Measurements from ENCODE around the gene STIM1. TPM values are rescaled to one million over a fixed set of nuclear protein-coding genes. Genes with fewer than 3 reads are reported as not detected.
A peak's percentile ranks its signal among the peaks of the same experiment; 100 is the strongest.
"Not testable (repeated sequence)": the region's sequence is repeated elsewhere in the genome, so short reads cannot be mapped to it uniquely, and the experiment has no call there.

The STIM1 gene
- polyA plus RNA-seq, 3 donors: 35.1 to 39.6 (median 36.6) TPM

- peak in 7 of 11 donors; percentile 64 to 78 (median 72) for DNase-seq (ENCODE audit: extremely low read depth in 1 of 11, low read depth in 9 of 11, low spot score in 4 of 11)
Observed at GRCh38 chr11:3841426-3842350, 13.8 kb upstream of the STIM1 start.

DNA sequence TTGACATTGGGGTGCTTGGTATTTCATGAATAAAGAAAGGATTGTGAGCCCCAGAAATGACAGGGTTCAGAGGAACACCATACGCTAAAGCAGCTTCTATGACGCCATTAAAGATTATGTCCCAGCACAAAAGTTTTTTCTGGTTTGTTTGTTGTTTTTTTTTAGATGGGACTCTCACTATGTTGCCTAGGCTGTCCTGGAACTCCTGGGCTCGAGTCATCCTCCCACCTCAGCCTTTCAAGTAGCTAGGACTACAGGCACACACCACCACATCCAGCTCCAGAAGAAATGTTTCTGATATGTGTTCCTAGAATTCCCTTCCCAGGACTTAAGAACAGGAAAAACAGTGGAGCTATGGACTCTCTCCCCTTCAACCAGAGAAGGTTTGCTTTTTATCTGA lies 12.1 kb upstream of the STIM1 start:
- no peak for DNase-seq (ENCODE audit: extremely low read depth in 1 of 11, low read depth in 9 of 11, low spot score in 4 of 11)

DNA sequence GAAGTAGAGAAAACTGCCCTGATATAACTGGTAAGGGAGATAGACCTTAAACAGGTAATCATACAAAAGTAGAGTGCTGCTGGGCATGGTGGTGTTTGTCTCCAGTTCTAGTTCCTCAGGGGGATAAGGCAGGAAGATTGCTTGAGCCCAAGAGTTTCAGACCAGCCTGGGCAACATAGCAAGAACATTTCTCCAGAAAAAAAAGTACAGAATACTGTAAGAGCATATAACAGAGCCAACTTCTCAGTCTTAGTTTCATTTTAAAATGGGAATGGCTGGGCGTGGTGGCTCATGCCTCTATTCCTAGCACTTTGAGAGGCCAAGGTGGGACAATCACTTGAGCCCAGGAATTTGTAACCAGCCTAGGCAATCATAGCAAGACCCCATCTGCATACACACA lies 10.2 kb upstream of the STIM1 start:
- DNase-seq (ENCODE audit: extremely low read depth in 1 of 11, low read depth in 9 of 11, low spot score in 4 of 11): no peak

GRCh38 chr11:3845670-3846069 lies 9.8 kb upstream of the STIM1 start:
- DNase-seq (ENCODE audit: extremely low read depth in 1 of 11, low read depth in 9 of 11, low spot score in 4 of 11): no peak

DNA sequence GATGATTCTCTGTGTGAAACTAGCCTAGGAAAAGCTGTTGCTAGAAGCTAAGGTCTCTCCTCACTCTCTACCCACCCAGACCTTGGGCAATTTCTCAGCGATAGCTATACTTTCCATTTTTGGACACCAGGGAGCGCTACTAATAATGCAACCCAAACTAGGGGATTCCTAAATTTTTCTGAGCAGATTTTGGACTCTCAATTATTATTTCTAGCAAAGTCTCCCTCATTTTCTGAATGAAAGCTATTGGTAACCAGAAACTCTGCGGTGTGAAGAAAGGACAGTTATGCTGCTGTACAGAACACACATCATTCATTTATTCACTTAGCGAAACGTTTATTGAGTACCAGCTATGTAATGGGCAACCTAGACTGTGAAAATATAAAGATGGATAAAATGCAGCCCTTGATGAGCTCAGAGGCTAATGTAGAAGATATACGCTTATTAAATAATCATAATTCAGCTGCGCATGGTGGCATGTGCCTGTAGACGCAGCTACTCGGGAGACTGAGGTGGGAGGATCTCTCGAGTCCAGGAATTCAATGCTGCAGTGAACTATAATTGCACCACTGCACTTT lies 6.1 kb upstream of the STIM1 start:
- peak in 1 of 11 donors; percentile 39 for DNase-seq (ENCODE audit: extremely low read depth in 1 of 11, low read depth in 9 of 11, low spot score in 4 of 11)

DNA sequence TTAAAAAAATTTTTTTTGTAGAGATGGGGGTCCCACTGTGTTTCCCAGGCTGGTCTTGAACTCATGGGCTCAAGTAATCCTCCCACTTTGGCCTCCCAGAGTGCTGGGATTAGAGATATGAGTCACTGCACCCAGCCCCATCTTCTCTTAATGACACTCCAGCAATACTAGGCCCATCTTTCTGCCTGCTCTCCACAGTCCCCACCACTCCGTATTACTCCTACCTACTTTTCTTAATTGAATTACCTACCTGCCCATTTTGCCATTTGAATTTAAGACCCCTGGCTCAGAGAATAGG lies 2.0 kb upstream of the STIM1 start:
- DNase-seq (ENCODE audit: extremely low read depth in 1 of 11, low read depth in 9 of 11, low spot score in 4 of 11): no peak

DNA sequence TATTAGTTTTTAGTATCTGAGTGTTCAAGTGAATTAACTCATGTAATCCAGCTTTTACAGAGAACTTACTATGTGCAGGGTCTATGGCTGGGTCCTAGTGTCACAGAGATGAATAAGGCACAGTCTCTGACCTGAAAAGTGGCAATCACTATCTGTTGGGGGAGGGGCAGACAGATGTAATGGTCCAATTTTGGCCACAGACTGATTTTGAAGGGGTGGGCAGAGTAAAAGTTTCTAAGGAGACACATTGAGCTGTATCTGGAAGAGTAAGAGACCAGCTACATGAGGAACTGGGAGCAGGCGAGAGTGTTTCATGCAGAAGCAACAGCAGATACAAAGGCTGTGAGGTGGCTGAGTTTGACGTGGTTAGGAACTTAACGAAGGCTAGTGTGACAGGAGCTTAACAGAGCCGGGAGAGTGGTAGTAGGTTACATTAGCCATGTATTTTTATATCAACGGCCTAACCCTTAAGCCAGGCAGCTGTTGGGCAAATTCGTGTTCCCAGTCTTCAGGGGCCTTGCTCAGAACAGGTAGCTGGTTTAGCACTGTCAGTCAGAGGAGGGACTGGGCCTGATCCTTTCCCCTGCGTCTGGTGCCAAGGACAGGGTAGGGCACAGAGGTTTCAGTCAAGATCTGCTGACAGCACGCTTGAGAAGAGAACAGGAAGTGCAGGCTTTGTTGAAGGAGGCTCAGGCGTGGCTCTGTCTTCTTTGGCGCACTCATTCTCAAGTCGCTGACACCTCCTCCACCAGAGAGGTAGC lies 1.4 kb upstream of the STIM1 start:
- DNase-seq (ENCODE audit: extremely low read depth in 1 of 11, low read depth in 9 of 11, low spot score in 4 of 11): no peak

- no peak for DNase-seq (ENCODE audit: extremely low read depth in 1 of 11, low read depth in 9 of 11, low spot score in 4 of 11)
Observed at GRCh38 chr11:3854660-3854976, 846 bp upstream of the STIM1 start.

GRCh38 chr11:3855808-3856491 lies 486 bp downstream of the STIM1 start:
- DNase-seq (ENCODE audit: extremely low read depth in 1 of 11, low read depth in 9 of 11, low spot score in 4 of 11): no peak

- DNase-seq (ENCODE audit: extremely low read depth in 1 of 11, low read depth in 9 of 11, low spot score in 4 of 11): no peak
Observed at GRCh38 chr11:3856856-3857553, 1.5 kb downstream of the STIM1 start.

- no peak for DNase-seq (ENCODE audit: extremely low read depth in 1 of 11, low read depth in 9 of 11, low spot score in 4 of 11)
Observed at GRCh38 chr11:3857628-3858027, 2.2 kb downstream of the STIM1 start.

DNA sequence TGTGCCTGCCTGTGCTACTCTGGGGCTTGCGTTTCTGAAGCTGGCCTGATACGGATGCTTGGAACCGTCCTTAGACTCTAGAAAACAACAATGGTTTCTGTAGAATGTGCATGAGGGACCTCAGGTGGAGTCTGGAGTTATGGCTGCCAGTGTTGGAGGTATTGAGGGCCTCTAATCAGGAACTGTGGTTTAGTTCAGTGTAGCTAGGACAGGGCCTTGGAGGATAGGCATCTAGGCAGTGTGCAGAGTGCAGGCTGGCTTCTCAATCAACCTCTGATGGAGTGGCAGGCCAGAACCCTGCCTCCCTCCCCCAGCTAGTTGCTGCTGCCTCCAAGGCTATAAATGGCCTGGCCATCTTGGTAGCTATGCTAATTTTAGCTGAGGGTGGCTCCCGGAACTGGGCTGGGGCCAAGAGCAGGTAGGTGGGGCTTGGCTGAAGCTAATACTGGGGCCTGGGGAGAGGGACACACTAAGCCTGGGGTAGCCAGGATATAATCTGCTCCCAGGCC lies 4.0 kb downstream of the STIM1 start:
- DNase-seq (ENCODE audit: extremely low read depth in 1 of 11, low read depth in 9 of 11, low spot score in 4 of 11): no peak

- no peak for DNase-seq (ENCODE audit: extremely low read depth in 1 of 11, low read depth in 9 of 11, low spot score in 4 of 11)
Observed at GRCh38 chr11:3860375-3860774, 4.9 kb downstream of the STIM1 start.

GRCh38 chr11:3860898-3861393 lies 5.5 kb downstream of the STIM1 start:
- DNase-seq (ENCODE audit: extremely low read depth in 1 of 11, low read depth in 9 of 11, low spot score in 4 of 11): not testable (repeated sequence)

DNA sequence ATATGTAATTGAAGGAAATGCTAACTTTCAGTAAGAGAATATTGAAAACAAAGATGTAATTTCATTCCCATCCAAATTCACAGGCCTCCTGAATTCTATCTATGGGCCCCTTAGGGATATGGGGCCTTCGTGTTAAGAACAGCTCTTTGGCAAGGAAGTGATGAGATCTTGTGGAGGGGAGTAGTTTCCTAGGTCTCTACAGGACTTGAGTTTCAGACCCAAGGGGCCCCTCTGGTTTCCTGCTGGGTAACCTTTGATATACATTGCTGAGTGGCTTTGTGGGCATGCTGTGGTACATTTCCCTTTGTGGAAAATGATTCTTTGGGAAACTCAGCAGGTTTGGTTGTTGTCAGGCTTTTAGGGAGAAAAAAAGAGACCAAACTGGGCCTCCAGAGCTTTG lies 6.2 kb downstream of the STIM1 start:
- DNase-seq (ENCODE audit: extremely low read depth in 1 of 11, low read depth in 9 of 11, low spot score in 4 of 11): no peak

GRCh38 chr11:3865388-3866193 lies 10.1 kb downstream of the STIM1 start:
- peak in 2 of 11 donors; percentile 11 to 42 for DNase-seq (ENCODE audit: extremely low read depth in 1 of 11, low read depth in 9 of 11, low spot score in 4 of 11)

- no peak for DNase-seq (ENCODE audit: extremely low read depth in 1 of 11, low read depth in 9 of 11, low spot score in 4 of 11)
Observed at GRCh38 chr11:3866206-3866605, 10.7 kb downstream of the STIM1 start.

DNA sequence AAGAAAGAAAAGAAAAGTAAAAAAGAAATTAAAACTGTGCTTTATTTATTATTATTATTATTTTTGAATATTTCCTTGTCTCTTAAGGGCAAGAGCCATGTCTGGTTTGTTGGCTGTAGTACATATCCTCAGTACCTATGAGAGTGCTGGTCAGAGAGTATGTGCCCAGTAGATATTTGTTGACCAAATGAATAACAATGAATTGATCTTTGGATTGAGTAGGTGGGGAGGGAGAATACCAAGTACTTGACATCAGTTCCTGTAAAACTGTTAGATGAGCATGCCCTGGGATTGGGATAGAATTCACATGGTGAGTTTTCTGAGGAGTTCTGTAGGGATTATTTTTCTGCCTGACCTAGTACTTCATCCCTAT lies 11.4 kb downstream of the STIM1 start:
- no peak for DNase-seq (ENCODE audit: extremely low read depth in 1 of 11, low read depth in 9 of 11, low spot score in 4 of 11)
